ENCODE results near the gene INS. TPM values are rescaled to one million over a fixed set of nuclear protein-coding genes. Genes with fewer than 3 reads are reported as not detected.
A peak's percentile ranks its signal among the peaks of the same experiment; 100 is the strongest.

INS gene
- total RNA-seq = not detected in 2 replicates
- not detected for polyA plus RNA-seq (2012)

- DNase-seq (ENCODE audit: low read depth) = no peak
Observed at GRCh38 chr11:2160736-2161259, at the start of gene INS. Gene INS, minus strand, starts transcription at chr11:2161209. Its CDS starts 238 bp downstream, at chr11:2160971.

DNA sequence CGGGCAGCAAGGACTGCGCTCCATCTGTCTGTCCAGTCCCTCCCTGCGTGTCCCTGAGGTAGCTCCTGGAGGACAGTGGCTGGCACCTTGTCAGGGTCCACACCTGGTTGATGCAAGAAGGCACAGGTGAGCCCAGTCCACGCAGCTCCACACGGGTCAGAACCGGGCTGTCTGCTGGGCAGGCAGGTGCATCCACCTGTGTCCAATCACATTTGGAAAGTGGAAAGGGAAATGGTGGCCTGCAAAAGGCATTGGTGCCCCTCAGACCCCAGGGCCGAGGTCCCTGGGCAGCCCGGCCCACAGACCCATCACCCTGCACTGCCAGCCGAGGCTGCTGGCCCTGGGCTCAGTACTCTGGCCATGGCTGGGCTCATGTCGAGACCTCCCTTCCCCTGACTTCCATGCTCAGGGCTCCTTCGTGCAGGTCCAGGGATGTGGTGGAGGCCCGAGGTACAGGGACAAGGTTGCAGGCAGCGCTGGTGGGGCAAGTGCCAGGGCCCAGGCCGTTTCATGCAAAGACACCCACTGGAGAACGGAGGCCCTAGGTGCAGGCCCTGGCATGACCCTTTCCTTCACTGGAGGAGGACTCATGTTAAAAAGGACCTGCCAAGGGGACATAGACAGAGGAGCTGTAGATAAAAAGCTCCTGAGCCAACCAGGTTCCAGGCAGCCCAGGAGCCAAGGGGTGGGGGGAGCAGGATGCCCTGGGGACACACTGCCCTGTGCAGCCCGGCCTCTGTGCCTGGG is 49.5 kb upstream of the INS start:
- no peak for DNase-seq (ENCODE audit: low read depth)

GRCh38 chr11:2209900-2210321 is 48.9 kb upstream of the INS start:
- DNase-seq (ENCODE audit: low read depth) = no peak

DNA sequence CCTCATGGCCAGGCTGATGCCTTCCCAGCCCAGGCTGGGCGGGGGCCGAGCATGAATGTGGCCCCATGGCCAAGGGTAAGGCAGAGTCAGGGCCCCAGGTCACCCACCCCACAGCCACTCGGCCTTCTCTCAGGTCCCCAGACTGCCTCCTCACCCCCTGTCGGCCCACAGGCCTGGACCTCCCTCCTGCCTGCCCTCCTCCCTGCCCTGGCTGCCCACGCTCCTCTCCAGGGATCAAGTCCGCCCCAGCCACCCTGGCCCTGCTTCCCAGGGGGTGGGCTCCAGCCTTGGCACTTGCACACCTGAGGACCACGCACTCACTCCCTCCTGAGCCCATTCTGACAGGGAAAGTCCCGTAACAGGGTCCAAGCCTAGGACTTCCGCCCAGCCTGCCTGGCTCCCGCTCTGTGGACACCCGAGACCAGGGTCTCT is 48.4 kb upstream of the INS start:
- no peak for DNase-seq (ENCODE audit: low read depth)

DNA sequence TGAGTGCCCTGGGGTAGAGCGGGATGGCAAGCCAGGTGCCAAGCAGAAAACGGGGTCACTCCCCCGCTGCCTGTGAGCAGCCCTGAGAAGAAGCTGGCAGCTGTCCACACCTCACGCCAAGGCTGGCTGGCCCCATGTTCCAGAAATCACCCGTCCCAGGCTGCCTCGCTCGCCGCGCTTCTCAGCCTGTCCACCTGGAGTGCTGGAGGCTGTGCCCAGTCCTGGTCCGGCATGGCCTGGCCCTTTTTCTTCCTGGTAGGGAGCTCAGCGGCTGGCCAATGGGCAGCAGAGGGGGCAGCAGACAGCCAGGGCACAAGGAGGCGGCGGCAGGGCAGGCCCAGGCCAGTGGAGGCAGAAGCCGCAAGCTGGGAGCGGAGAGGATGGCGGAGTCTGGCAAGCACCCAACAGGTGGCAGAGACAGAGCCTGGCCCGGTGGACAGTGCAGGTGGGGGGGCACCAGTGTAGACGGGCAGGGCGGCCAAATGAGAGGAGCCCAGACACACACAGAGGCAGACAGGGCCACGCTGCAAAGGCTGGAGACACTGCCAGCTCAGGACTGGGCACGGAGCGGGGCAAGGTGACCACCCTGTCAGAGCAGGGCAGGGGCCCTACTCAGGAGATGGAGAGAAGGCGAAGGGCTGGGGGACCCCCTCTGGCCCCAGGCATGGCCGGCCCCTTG is 47.8 kb upstream of the INS start:
- DNase-seq (ENCODE audit: low read depth) = peak; percentile 40

DNA sequence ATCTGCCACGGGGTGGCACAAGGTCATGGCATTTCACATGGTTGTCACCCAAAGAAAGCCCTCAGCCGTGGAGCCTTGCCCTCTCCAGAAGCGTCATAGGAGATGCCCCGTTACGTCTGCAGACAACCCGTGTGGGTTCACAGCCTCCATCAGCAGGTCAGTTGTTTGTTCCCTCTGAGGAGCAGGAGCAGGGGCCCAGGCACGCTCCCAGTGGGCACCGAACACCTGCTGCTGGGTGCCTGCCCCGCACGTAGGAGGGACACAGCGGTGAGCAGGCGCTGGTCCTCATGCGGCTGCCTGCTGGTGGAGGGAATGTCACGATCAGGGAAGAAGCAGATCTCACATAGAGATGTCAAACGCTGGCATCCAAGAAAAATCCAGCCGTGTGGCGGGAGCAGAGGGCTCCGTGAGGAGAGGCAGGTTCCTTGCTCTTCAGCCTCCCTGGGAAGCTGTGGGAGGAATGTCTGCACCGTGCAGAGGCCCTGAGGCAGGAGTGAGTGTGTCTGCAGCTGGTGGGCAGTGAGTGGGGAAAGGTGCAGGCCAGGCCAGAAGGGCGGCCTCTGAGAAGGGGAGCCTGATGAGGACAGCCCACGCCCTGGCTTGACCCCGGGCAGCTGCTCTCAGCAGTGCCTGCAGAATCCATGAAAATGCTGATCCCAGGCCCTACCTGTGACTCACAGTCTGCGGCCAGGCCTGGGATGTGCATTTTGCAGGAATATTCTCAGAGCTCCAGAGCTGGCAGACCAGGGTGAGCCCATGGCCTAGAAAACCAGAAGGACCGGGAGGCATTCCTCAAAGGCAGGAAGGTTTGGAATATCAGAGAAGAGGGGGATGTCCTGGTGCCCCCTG is 47.0 kb upstream of the INS start:
- peak; percentile 29 for DNase-seq (ENCODE audit: low read depth)

DNA sequence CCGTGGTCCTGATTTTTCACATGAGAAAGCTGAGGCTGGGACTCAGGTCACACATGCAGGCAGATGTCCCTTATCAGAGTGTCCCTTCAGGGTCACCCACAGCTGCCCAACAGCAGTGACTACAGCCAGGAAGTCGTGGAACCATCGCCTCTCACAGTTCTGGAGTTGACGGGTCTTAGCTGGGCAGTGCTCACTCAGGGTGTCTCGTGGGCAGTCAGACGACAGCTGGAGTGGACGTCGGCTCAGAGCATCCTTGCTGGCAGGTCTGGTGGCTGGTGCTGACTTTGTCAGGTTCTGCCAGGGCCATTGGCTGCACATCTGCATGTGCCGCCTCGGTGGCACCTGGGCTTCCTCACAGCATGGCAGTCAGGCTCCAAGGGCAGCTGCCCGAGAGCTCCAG is 46.2 kb upstream of the INS start:
- DNase-seq (ENCODE audit: low read depth) = no peak

- no peak for DNase-seq (ENCODE audit: low read depth)
Observed at GRCh38 chr11:2205981-2206690, 45.1 kb upstream of the INS start.

GRCh38 chr11:2205214-2205720 is 44.3 kb upstream of the INS start:
- no peak for DNase-seq (ENCODE audit: low read depth)

DNA sequence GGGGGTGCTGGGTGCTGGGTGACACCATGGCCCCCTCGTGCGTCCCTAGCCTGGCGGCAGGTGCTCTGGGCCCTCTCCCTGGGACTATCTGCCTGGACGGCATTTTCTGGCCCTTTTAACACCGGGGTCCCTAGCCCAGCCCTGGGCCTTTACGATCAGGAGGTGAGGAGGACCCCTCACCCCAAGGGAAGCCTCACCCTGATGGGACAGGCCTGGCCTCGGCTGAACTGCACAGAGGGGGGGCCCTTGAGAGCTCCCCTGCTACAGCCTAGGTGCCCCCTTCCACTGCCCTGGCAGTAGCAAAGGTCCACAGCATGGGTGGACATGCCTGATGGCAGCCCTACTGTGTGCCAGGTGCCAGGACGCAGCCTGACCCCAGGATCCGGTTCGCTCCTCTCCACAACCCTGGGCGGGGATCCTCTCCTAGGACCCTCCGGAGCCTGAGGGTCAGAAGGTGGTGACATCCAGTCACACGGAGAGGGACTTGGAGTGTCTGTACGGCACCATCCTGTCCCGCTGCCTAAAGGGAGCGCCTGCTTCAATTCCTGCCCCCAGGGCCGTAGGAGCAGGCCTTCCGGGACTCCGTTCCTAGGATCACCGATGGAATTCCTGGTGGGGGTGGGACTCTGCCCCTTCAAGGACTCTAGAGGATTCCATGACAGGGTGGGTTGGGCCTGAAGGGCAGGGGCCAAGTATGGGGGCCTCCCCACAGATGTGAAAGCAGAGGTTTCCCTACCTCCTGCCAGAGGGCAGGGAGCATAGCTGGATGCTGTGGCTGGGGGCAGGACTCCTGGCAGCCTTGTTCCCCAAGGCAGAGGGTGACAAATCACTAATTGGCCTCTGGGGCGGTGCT is 43.6 kb upstream of the INS start:
- no peak for DNase-seq (ENCODE audit: low read depth)

GRCh38 chr11:2203440-2204259 is 42.6 kb upstream of the INS start:
- no peak for DNase-seq (ENCODE audit: low read depth)

GRCh38 chr11:2202900-2203439 is 42.0 kb upstream of the INS start:
- no peak for DNase-seq (ENCODE audit: low read depth)

GRCh38 chr11:2202071-2202899 is 41.3 kb upstream of the INS start:
- no peak for DNase-seq (ENCODE audit: low read depth)

DNA sequence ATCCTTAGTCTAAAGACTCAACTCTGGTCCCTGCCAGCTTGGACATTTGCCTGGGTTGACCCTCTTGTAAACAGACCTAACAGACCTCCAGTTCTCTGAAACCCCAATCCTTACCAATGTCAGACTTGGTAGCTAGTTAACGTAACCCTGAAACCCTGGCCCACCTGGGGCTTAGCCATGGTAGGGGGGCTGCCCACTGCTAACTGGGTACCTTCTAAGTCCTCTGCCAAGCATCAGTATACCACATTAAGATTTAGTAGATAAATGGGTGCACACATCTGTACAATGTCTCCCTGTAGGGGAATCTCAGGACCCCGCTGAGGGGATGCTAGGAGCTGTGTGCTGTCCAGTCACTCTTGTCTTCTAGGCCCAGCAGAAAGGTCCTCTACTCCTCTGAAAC is 40.5 kb upstream of the INS start:
- no peak for DNase-seq (ENCODE audit: low read depth)

GRCh38 chr11:2200957-2201519 is 40.0 kb upstream of the INS start:
- no peak for DNase-seq (ENCODE audit: low read depth)

DNA sequence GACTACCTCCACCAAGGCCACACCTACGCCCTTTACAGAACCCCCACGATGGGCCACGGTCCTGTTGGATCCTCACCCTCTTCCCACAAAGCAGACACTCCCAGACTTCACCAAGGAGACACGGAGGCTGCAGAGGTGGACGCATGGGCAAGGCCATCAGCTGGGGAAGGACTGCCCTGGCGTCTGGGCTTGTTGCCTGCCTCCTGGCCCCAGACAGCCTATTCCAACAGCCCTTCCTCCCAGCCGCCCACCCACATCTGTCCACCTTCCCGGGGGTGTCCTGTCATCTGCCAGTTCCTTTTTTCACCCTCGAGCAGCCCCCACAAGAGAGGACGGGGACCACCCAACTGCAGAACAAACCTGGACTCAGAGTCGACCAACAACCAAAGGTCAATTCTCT is 39.5 kb upstream of the INS start:
- no peak for DNase-seq (ENCODE audit: low read depth)
